ENCODE results near the gene CDHR2. TPM values are rescaled to one million over a fixed set of nuclear protein-coding genes. Genes with fewer than 3 reads are reported as not detected.

CDHR2 gene
- total and polyA plus RNA-seq, 8 donors: 0.18 to 0.92 (median 0.32) TPM; not detected in 1

DNA sequence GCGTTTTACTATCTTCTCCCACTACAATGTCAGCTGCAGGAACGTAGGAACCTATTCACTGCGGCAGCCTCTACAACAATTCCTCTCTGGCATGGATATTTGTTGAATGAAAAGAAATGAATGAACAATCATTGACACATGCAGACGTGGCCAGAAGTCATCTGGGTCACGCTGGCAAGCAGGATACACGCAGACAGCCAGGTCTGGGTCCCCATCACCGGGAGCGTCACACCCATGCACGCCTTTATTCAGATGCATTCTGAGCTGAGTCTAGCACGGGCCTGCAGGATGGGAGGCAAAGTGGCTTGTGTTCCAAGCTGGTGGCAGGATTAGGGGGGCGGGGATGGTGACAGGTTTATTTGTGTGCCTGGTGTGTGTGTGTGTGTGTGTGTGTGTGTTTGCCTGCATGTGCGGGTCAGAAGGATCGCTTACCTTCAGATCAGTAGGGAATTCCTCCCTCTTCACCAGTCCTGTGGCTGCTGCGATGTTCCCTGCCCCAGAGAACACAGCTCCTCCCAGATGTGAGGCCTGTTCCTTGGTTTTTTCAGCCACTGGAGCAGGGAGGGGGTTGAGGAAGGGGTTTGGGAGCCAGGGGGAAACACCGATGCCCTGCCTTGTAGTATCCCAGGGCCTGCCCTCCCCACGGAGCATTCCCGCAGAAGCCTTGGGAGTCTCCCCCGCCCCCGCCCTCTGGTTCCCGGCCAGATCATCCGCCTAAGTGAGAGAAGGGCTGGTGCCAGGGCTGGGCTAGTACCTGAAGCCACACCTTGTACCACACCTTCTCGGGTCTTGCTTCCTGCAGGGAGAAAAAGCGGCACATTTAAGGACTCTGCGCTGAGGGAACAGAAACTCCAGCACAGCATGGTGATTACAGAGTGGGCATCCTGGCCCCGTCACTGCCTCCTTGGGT, 77.1 kb downstream of the CDHR2 start:
- ATAC-seq (peak; percentile 44), DNase-seq (no peak)
- Histone ChIP-seq H3K27ac (no peak overlapping the region), H3K4me1 (peaks cover 10 to 13% of the 10 kb centered on the region in 2 donors), H3K36me3 (no peaks in the 10 kb centered on the region), H3K4me3 (no peak overlapping the region), H3K9me3 (no peaks in the 10 kb centered on the region), H3K27me3 (peaks cover 38 to 95% of the 10 kb centered on the region in 2 donors)
- TF ChIP-seq, protein P1, sequence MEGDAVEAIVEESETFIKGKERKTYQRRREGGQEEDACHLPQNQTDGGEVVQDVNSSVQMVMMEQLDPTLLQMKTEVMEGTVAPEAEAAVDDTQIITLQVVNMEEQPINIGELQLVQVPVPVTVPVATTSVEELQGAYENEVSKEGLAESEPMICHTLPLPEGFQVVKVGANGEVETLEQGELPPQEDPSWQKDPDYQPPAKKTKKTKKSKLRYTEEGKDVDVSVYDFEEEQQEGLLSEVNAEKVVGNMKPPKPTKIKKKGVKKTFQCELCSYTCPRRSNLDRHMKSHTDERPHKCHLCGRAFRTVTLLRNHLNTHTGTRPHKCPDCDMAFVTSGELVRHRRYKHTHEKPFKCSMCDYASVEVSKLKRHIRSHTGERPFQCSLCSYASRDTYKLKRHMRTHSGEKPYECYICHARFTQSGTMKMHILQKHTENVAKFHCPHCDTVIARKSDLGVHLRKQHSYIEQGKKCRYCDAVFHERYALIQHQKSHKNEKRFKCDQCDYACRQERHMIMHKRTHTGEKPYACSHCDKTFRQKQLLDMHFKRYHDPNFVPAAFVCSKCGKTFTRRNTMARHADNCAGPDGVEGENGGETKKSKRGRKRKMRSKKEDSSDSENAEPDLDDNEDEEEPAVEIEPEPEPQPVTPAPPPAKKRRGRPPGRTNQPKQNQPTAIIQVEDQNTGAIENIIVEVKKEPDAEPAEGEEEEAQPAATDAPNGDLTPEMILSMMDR (IDR thresholded peaks at IDR 0.05): no peak
- intact Hi-C loops (cut with DNase I): no loop called here

DNA sequence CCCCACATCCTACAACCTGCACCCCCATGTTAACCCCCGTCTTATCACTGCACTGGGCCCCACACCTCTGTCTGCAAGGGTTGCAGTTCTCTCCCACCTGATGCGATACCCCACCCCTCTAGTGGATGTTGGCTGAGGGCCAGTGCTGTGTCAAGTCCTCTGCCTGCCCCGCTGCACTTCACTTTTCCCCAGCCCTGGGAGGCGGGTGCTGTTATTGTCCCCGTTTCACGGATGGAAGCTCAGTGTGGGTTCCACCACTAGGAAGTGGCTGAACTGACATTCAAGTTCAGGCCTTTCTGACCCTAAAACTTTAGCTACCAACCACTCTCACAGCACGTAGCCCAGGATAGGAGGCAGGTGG, 77.7 kb downstream of the CDHR2 start:
- DNase-seq: no peak
- Histone ChIP-seq H3K36me3 (no peaks in the 10 kb centered on the region), H3K27me3 (peaks cover 39 to 95% of the 10 kb centered on the region in 2 donors), H3K4me3 (no peak overlapping the region), H3K9me3 (no peaks in the 10 kb centered on the region), H3K4me1 (peaks cover 10 to 13% of the 10 kb centered on the region in 2 donors), H3K27ac (no peak overlapping the region)
- no peak for ATAC-seq
- intact Hi-C loops (cut with DNase I): no loop called here
- TF ChIP-seq, protein P1 (IDR thresholded peaks at IDR 0.05): no peak

DNA sequence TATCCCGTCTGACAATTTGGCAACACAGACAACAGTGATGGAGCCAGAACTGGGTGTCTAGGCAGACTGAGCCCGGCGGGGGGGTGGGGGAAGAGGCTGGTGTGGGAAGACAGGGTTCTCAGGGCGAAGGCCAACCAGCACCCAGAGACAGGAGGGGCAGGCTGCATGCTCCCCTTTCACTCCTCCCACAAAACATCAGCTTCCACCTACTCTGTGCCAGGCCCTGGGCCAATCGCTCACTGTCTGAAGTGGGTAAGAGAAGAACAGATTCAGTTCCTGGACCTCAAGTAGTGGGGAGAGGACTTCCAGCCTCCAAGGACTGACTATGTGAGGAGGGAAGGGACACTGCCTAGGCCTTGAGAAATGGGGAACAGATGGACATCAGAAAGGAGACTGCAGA, 78.4 kb downstream of the CDHR2 start:
- H3K27me3 ChIP-seq: peaks cover 44 to 96% of the 10 kb centered on the region in 2 donors
- H3K9me3 ChIP-seq: no peaks in the 10 kb centered on the region
- intact Hi-C loops (cut with DNase I): no loop called here
- no peak overlapping the region for H3K4me3 ChIP-seq
- no peaks in the 10 kb centered on the region for H3K36me3 ChIP-seq
- no peak for ATAC-seq
- H3K4me1 ChIP-seq: peaks cover 10 to 13% of the 10 kb centered on the region in 2 donors
- H3K27ac ChIP-seq: no peak overlapping the region
- no peak for DNase-seq
- TF ChIP-seq, protein P1 (IDR thresholded peaks at IDR 0.05): no peak

DNA sequence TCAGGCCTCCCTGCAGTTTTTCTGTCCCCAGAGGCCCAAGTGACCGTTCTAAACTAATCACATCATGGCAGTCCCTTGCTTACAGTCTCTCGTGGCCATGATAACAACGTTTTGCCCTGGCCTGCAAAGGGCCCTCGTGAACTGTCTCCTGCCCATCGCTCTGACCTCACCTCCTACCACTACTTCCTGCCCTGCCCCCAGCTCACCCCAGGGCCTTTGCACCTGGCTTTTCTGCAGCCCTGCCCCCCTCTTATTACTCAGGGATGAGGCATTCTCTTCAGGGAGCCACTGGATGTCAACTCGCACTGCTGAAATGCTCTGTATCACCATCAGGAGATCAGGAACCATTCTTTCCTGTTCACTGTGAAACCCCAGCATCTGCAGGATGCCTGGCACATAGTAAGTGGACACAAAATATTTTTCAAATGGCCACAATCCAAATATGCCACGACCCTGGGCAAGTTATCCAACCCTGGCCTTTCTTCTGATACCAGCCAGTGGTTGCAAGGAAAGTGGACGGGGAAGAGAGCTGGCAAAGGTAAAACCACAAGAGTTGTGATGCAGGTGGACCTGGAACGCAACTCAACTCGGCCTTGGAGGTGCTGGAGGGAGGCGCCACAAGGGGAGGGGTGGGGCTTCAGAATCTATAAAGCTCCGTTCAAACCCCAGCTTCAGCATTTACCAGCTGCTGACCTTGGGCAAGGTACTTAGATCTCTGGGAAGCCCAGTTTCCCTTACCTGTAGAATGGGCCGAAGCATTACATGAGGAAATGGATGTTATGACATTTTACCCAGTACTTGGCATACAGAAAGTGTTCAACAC, 79.5 kb downstream of the CDHR2 start:
- Histone ChIP-seq H3K27ac (no peak overlapping the region), H3K4me1 (peaks cover 10 to 13% of the 10 kb centered on the region in 2 donors), H3K36me3 (no peaks in the 10 kb centered on the region), H3K4me3 (no peak overlapping the region), H3K27me3 (peaks cover 44 to 100% of the 10 kb centered on the region in 2 donors), H3K9me3 (no peaks in the 10 kb centered on the region)
- TF ChIP-seq, protein P1 (IDR thresholded peaks at IDR 0.05): no peak
- no peak for ATAC-seq
- DNase-seq: no peak
- intact Hi-C loops (cut with DNase I): no loop called here

All from left lung (tissue), 10 donors.